Anterior cingulate cortex (tissue), 58 donors: ENCODE data around the gene RAG1.

Experiments
- DNase-seq, 58 donors: peaks; one replicate each; lab custom pipeline; 2025; lab: John Stamatoyannopoulos, UW

Gene RAG1

GRCh38 chr11:36627006-36627405 is 59.2 kb downstream of the RAG1 start:
- DNase-seq = no peak

GRCh38 chr11:36627471-36627870 is 59.7 kb downstream of the RAG1 start:
- no peak for DNase-seq

GRCh38 chr11:36628141-36628540 is 60.3 kb downstream of the RAG1 start:
- no peak for DNase-seq

- DNase-seq = no peak
Measured at GRCh38 chr11:36628765-36629244, 61.0 kb downstream of the RAG1 start.
